Glutamatergic neuron (in vitro differentiated cells): ENCODE data around the gene EIF4A3. TPM values are rescaled to one million over a fixed set of nuclear protein-coding genes. Genes with fewer than 3 reads are reported as not detected.
A peak's percentile ranks its signal among the peaks of the same experiment; 100 is the strongest.
"Not testable (repeated sequence)": the region's sequence is repeated elsewhere in the genome, so short reads cannot be mapped to it uniquely, and the experiment has no call there.

ENCODE experiments used
- DNase-seq: peaks from one replicate; pipeline ENCODE4 v3.0.0; 2022
- H3K27ac Mint-ChIP-seq: one replicate; pipeline ENCODE4 v1.8.0; 2020; ENCODE audit warnings: mild to moderate bottlenecking, mixed read lengths, inconsistent platforms; ENCODE audit not compliant: unreplicated experiment
- H3K27me3 Mint-ChIP-seq: one replicate; pipeline ENCODE4 v1.8.0; 2020; ENCODE audit warnings: mild to moderate bottlenecking, moderate library complexity, mixed read lengths, inconsistent platforms; ENCODE audit not compliant: unreplicated experiment
- H3K36me3 Mint-ChIP-seq: one replicate; pipeline ENCODE4 v1.8.0; 2020; ENCODE audit warnings: mild to moderate bottlenecking, mixed read lengths, inconsistent platforms; ENCODE audit not compliant: unreplicated experiment
- H3K4me1 Mint-ChIP-seq: one replicate; pipeline ENCODE4 v1.8.0; 2020; ENCODE audit warnings: mild to moderate bottlenecking, low read depth, mixed read lengths, inconsistent platforms; ENCODE audit not compliant: unreplicated experiment
- H3K4me3 Mint-ChIP-seq: one replicate; pipeline ENCODE4 v1.8.0; 2020; ENCODE audit warnings: mild to moderate bottlenecking, mixed read lengths, inconsistent platforms; ENCODE audit not compliant: unreplicated experiment
- H3K9me3 Mint-ChIP-seq: one replicate; pipeline ENCODE4 v1.8.0; 2020; ENCODE audit warnings: mild to moderate bottlenecking, moderate library complexity, mixed read lengths, inconsistent platforms; ENCODE audit not compliant: unreplicated experiment
- total RNA-seq: library from RNA; stranded (reverse); fragmentation: NEBNext Ultra II Directional; extraction: Animal tissue kit (Norgen Biotek cat#: 25700); gene quantifications from one replicate; pipeline ENCODE4 v1.2.1, GENCODE V29; 2021; ENCODE audit not compliant: unreplicated experiment
- TF ChIP-seq, protein P1 (sequence below): fragments of 200-600 bp; sonication (generic); IDR thresholded peaks from one replicate; pipeline ENCODE4 v1.5.0; 2021; ENCODE audit not compliant: partially characterized antibody, unreplicated experiment

Gene EIF4A3
- total RNA-seq, 1 donor from 2014 or later = 110 TPM

DNA sequence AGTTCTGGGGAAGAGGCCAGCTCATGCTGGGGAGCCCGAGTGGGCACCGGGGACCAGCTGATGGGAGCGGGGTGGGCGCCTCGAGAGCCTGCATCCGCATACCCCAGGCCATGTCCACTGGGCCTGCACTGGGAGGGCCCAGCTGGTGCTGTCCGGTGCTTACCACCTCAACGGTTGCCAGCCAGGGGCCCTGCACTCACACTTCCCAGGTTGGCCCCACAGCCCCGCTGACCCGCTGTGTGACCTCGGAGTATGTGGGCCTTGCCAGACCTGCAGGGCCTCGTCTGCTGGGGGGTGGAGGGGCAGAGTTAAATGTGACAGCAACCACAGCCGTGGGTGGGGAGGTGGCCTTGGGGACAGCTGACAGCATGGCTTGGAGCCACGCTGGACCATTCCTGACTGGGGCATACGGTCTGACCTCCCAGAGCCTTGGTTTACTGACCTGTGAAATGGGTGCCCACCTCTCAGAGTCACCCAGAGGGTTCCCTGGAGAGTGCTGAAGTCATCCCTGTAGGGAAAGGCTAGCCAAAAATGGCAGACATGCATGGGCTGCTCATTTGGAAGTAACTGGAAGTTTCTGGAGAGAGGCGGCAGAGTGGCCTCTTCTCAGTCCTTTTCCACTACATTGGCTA is 51.0 kb downstream of the EIF4A3 start:
- H3K36me3 Mint-ChIP-seq = peaks cover 3% of the 10 kb centered on the region
- peaks cover 10% of the 10 kb centered on the region for H3K9me3 Mint-ChIP-seq
- TF ChIP-seq, protein P1, sequence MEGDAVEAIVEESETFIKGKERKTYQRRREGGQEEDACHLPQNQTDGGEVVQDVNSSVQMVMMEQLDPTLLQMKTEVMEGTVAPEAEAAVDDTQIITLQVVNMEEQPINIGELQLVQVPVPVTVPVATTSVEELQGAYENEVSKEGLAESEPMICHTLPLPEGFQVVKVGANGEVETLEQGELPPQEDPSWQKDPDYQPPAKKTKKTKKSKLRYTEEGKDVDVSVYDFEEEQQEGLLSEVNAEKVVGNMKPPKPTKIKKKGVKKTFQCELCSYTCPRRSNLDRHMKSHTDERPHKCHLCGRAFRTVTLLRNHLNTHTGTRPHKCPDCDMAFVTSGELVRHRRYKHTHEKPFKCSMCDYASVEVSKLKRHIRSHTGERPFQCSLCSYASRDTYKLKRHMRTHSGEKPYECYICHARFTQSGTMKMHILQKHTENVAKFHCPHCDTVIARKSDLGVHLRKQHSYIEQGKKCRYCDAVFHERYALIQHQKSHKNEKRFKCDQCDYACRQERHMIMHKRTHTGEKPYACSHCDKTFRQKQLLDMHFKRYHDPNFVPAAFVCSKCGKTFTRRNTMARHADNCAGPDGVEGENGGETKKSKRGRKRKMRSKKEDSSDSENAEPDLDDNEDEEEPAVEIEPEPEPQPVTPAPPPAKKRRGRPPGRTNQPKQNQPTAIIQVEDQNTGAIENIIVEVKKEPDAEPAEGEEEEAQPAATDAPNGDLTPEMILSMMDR = no peak
- no peak overlapping the region for H3K4me3 Mint-ChIP-seq
- H3K27me3 Mint-ChIP-seq = peaks cover 9% of the 10 kb centered on the region
- H3K4me1 Mint-ChIP-seq = peaks cover 22% of the 10 kb centered on the region
- H3K27ac Mint-ChIP-seq = no peak overlapping the region
- DNase-seq = no peak

DNA sequence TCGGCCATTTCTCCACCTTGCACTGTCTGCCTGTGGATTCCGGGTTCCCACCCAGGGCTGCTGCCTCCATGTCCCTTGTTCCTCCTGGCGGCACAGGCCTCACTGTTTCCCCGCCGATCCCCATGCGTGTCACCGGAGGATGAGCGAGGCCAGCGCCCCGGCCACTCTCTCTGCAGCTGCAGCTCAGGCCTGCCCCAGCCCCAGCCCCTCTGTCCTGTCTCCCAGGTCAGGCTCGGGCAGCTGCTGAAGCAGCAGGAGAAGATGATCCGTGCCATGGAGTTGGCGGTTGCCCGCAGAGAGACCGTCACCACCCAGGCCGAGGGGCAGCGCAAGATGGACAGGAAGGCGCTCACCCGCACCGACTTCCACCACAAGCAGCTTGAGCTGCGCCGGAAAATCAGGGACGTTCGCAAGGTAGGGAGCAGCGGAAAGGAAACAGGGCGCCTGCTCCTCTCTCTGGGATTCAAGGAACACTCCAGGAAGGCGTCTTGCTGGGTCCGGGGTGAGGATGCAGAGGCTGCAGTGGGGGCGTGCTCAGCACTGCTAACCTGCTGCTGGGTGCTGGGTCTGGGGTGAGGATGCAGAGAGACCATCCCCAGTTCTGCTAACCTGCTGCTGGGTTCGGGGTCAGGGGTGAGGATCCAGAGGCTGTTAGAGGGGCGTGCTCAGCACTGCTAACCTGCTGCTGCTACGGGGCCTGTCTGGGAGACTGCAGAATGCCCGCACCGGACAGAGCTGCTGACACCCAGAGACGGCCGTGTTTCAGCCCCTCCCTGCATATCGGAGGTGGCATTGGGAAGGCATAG is 51.7 kb downstream of the EIF4A3 start:
- Mint-ChIP-seq H3K36me3 (peaks cover 8% of the 10 kb centered on the region), H3K4me1 (peaks cover 21% of the 10 kb centered on the region), H3K4me3 (no peak overlapping the region), H3K27me3 (peaks cover 7% of the 10 kb centered on the region), H3K9me3 (peaks cover 5% of the 10 kb centered on the region), H3K27ac (peak overlapping the region; percentile 68)
- DNase-seq = no peak
- TF ChIP-seq, protein P1 = no peak

DNA sequence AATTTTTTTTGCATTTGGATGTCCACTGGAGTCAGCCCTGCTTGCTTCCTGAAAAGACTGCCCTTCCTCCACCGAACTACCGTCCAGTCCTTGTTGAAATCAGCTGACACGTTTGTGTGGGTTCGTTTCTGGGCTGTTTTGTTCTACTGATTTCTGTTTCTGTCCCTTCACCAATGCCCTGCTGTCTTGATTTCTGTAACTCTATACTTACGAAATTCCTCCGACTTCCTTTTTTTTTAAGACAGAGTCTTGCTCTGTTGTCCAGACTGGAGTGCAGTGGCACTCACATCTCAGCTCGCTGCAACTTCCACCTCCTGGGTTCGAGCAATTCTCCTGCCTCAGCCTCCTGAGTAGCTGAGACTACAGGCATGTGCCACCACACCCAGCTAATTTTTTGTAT is 54.0 kb downstream of the EIF4A3 start:
- H3K4me1 Mint-ChIP-seq = peaks cover 21% of the 10 kb centered on the region
- TF ChIP-seq, protein P1 = no peak
- DNase-seq = no peak
- H3K27ac Mint-ChIP-seq = no peak overlapping the region
- H3K4me3 Mint-ChIP-seq = no peak overlapping the region
- peaks cover 5% of the 10 kb centered on the region for H3K27me3 Mint-ChIP-seq
- peaks cover 7% of the 10 kb centered on the region for H3K9me3 Mint-ChIP-seq
- H3K36me3 Mint-ChIP-seq = peaks cover 8% of the 10 kb centered on the region

DNA sequence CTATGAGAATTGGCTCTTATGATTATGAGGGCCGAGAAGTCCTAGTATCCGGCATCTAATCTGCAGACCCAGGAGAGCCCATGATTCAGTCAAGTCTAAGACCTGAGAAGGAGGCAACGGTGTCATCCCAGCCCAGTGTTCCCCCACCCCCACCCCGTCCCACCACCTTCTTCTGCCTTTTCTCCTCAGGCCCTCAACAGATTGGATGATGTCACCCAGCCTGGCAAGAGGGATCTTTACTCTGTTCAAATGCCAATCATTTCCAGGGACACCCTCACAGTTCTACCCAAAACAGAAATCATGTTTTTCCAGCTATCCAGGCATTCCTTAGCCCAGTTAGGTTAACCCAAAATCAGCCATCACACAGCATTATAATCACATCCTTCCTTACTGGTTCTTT is 55.6 kb downstream of the EIF4A3 start:
- Mint-ChIP-seq H3K4me1 (peaks cover 11% of the 10 kb centered on the region), H3K36me3 (peaks cover 8% of the 10 kb centered on the region), H3K4me3 (no peak overlapping the region), H3K27ac (peak overlapping the region; percentile 87), H3K9me3 (peaks cover 7% of the 10 kb centered on the region), H3K27me3 (no peaks in the 10 kb centered on the region)
- TF ChIP-seq, protein P1 = no peak
- DNase-seq = no peak

DNA sequence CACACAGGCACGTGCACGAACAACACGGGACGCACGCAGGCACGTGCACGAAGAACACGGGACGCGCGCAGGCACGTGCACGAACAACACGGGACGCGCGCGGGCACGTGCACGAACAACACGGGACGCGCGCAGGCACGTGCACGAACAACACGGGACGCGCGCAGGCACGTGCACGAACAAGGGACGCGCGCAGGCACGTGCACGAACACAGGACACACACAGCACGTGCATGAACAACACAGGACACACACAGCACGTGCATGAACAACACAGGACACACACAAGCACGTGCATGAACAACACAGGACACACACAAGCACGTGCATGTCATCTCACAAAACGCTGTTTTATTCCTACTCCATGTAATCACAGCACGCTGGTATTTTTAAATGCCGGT is 56.8 kb downstream of the EIF4A3 start:
- not testable (repeated sequence) for H3K27me3 Mint-ChIP-seq, DNase-seq, H3K4me1 Mint-ChIP-seq, H3K4me3 Mint-ChIP-seq, H3K9me3 Mint-ChIP-seq, H3K36me3 Mint-ChIP-seq
- H3K27ac Mint-ChIP-seq = peak overlapping the region; percentile 15
